GM18907 (cell line): Measurements from ENCODE around the gene TREX2.
"Not testable (repeated sequence)": the region's sequence is repeated elsewhere in the genome, so short reads cannot be mapped to it uniquely, and the experiment has no call there.

ENCODE experiments used
- ATAC-seq: cut with Tn5 transposase; IDR thresholded peaks from one replicate; pipeline ENCODE4 v1.9.1; 2021; ENCODE audit warnings: mild to moderate bottlenecking, moderate library complexity; ENCODE audit not compliant: unreplicated experiment

The TREX2 gene

DNA sequence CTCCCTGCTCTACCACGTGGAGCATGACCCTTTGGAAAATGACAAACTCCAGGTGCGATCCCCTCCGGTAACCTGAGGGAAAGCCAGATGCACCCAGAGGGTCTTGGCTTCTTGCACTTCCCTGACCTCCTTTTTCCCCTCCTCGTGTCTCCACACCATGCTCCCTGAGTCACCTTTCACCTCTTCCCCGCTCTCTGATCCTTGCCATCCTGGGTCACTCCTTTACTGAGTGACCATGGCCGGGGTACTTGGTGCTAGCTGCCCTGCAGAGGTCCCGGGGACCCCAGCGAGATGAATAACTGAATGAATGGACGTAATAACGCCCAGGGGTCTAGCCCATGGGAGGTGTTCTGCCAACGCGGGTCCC lies 35.0 kb downstream of the TREX2 start:
- no peak for ATAC-seq

DNA sequence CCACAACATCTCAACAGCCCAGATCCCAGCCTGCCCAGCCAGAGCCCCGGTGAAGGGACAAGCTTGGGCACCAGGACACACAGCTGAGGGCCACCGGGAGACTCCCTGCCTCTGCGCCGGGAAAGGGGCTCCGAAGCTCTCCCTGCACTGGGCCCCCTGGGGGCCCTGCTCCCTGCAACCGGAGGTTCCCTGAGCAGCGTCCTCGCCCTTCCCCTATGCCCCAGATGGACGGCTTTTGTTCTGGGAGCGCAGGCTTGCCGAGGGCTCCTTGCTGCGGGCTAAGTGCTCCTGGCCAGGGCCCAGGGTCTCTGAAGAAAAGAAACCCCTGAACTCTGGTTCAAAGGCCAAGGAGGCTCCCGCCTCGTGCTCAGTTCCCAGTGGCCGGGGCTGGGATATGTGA lies 35.5 kb downstream of the TREX2 start:
- no peak for ATAC-seq

DNA sequence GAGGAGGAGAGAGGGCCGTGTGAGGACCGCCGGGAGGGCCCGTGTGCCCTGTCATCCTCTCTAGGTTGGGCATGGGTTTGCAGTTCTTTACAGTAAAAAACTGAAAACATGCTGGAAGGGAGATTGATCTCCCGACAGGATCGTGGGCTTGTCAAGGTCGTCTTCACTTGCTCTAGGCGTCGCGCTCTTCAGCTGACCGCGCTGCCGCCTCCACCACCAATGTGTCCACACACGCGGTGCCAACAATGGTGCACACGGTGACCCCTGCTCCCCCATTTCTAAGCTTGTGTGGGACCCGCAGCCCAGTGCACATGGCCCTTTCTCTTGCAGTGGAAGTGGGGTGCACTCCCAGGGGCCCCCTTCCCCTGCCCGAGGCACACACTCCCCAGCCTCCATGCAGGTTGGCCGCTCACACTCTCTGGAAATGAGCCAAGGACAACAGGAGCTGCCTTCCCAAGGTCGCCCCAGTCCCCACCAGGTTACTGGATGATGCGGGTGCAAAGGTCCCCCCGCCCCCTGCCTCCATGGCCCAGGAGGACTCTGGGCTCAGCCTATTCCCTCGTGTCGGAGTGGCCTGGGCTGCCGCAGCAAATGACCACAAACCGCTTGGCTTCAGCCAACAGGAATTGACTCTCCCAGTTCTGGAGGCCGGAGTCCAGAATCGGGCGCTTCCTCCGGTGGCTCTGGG lies 36.3 kb downstream of the TREX2 start:
- ATAC-seq, result no peak

DNA sequence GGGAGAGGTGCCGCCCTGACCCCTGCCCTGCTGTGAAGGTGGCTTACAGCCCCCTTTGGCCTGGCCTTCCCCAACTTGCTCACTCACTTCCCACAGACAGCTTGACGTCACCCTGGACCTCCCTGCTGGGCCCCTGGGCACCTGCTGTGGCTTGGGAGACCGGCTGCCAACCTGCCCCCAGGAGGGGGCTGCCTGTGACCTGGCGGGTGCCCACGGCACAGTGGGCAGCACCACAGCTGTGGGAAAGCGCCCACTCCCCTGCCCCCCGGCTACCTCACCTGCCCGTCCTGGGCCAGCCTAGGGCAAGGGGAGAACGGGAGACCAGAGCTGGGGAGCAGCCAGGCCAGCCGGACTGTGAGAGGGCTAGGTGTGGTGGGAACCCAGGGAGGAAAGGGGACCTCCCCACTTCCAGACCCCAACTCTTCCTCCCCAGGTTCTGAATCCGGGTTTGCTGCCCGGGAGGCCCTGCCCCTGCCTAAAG lies 36.9 kb downstream of the TREX2 start:
- ATAC-seq, result no peak

DNA sequence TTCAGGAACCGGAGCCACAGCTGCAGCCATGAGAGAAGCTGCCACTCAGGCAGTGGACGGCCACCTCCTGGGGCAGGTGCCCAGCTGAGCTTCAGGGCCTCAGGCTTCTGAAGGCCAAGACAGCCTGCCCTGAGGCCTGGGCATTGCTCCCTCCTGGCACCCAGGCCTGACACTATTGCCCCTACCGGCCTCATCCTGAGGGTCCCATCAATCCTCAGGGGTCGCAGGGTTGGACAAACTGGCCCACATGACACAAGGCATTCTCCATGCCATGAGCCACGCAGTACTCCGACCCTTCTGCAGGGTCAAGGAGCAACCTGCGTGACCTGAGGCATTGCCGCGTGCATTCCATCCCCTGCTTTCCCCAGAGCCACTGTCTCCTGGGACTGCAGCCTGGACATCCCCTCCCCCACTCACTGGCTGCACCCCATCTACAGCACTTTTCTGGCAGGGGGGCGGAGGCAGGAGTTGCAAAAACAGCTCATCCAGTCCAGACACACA lies 37.6 kb downstream of the TREX2 start:
- ATAC-seq, result no peak

DNA sequence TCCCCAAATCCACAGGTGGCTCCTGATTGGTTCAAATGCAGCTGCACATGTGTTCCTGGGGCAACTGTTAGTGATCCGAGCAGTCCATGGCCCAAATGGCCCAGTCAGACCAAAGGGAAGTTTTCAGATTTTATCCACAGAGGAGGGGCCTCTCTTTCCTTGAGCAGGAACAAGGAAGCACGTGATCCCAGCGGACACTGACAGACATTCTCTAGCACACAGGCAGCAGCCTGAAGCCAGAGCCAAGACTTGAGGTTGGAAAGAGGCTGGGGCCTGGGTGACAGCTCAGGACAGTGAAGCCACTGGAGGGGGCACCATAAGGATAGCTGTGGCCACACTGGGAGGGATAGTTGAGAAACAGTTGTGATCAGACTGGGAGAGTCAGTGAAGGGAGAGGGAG lies 38.1 kb downstream of the TREX2 start:
- ATAC-seq, result no peak

DNA sequence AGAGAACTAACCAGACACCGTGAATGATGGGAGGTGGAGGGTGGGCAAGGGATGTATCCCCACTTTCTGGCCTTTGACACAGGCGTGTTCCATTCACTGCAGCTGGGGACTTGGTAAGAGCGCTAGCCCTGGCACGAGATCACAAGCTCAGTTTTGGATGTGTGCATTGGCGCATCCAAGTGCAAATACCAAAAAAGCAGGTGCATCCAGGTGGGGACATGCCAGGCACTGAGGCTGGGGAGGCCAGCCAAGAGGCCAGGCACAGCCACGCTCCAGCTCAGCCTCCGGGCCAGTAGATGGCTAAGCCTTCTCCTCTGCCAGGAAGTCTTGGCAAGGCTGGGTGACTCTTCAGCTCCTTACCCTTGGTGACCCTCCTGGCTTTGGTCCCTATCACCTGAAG lies 39.0 kb downstream of the TREX2 start:
- no peak for ATAC-seq

DNA sequence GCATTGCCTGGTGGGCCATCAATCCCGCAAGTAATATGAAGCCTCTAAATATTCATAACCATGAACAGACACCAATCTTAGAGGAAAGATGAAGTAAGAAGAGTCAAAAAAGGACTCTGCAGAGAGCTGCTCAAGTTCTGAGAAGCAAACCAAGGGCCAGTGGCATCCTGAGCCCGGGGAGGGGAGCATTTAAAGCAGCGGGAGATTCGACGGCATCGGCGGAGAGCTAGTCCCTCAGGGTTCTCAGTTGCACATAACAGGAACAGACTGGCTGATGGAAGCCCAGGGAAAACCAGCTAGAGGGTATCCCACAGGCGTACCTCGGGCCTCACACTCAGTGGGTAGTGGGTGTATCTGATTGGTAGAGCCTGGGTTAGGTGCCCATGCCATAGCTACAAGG lies 39.8 kb downstream of the TREX2 start:
- ATAC-seq, result no peak

DNA sequence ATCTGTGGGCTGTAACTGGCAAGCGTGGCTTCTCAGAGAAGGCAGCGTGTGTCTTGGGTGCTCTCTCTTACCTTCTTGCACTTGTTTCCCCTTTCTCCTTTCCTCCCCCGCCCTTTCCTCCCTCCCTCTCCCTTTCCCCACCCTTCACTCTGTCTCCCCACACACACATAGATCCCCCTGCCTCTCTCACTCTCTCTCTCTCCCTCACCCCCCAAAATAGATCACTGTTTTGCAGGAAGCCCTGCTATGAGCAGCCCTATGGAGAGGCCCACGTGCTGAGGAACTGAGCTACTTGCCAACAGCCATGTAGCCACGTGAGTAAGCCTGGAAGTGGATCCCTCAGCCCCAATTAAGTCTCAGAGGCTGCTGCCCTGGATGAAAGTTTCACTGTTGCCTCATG lies 40.4 kb downstream of the TREX2 start:
- no peak for ATAC-seq

DNA sequence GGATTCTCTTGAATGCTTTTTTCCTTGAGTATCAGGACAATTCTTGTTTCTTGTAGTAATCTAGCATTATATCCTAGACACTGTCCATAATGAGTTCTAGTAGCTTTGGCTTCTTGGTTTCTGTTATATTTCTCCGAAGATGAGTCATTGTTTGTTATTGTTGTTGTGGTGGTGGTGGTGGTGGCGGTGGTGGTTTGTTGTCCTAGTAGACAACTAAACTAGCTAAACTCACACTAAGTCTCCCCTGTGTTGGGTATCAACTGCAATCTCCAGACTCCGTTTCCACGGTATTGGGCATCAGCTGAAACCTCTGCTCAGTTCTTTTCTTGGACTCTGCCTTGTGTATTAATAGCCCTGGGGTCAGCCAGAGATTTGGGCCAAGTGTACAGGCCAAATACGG lies 41.5 kb downstream of the TREX2 start:
- not testable (repeated sequence) for ATAC-seq

DNA sequence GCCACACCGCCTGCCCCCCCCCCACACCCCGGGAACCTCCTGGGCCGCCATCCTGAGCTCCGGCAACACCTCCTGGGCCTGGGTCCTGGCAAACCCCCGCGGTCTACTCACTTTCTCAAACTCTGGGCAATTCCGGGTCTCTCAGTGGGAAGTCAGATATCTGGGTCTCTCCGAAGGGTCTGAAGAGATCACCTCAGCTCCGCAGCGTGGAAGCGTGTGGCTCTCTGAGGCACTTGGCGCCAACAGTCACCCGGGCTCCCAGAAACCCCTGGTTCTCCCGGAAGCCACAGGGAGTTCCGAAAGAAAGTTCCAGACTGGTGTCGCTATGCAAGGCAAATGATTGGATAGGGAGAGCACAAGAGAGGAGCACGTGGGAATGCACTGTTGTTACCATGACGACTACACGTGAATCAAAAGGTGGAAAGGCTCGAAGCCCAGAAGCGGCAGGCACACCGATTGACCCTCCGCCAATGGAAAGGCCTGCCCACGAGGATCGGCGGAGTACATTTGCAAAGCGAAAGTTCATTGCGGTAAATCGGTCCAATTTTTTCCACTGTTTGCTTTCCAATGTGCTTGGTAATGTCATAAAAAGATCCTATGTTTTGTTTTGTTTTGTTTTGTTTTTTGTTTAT lies 44.6 kb downstream of the TREX2 start, which contains the start of gene PNMA6E:
Gene PNMA6E, minus strand, starts transcription at position 218 of the 632 bp plus-strand sequence. CDS start 2,501 bp downstream, outside the sequence.
- no peak for ATAC-seq

DNA sequence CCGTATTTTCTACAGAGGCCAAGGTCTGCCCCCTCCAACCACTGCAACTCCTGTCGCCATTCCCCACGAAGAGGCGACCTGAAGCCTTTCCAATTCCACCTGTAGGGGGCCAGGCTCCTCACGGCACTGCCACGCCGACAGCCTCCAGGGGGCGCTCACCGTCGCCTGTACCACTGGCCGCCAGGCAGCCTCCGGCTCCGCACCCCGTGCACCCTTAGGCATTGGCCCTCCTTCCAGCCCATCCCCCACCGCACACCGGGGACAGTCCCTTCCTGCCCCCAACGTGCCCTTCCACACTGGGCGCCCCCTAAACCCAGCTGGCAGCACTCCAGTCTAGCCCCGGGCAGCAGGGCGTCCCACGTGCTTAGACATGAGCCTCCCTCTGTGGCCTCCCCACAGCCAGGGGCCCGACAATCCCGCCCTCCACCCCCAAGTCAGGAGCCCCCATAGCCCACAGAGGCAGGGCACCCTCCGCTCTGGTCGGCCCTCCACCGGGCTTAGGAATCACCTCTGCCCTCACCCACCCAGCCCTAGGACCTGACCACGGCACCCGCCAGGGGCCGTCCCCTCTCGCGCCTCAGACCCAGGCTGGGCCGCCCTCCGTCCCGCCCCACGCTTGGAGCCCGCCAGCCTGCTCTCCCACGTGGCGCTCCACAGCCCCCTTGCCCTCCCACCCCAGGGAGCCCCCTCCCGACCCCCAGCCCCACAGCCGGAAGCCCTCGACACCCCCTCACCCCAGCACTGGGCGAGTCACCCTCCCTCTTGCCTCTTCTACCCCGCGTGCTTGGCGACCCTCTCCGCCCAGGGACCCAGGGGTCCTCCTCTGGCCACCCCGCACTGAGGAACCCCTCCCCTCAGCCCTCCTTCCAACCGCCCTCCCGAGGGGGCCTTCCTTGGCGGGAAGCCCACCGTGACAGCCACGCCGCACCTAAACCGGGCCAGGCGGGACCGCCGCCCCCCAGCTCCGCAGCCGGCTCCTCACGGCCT lies 45.4 kb downstream of the TREX2 start:
- no peak for ATAC-seq

DNA sequence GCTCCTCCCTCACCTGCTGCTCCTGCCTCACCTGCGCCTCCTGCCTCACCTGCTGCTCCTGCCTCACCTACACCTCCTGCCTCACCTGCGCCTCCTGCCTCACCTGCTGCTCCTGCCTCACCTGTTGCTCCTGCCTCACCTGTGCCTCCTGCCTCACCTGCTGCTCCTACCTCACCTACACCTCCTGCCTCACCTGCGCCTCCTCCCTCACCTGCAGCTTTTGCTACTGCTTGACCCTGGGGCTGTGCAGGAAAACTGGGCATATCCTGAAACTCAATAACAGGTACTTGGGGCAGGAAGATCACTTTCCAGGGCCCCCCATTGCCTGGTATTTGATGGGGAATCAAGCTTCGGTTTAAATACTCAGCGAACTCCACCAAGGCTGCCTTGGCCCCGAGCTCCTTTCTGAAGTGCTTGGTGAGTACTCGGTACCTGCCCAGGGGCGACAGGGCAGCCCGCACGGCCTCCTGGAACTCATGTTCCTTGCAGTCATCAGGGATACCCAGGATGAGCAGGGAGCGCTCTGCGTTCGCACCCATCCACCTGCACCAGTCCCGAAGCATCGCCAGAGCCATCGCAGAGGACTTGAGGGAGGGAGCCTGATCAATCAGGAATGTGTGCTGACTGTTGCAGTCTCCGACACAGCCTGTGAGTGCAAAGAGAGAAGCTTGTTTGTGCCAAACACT lies 47.4 kb downstream of the TREX2 start:
- ATAC-seq, result no peak

DNA sequence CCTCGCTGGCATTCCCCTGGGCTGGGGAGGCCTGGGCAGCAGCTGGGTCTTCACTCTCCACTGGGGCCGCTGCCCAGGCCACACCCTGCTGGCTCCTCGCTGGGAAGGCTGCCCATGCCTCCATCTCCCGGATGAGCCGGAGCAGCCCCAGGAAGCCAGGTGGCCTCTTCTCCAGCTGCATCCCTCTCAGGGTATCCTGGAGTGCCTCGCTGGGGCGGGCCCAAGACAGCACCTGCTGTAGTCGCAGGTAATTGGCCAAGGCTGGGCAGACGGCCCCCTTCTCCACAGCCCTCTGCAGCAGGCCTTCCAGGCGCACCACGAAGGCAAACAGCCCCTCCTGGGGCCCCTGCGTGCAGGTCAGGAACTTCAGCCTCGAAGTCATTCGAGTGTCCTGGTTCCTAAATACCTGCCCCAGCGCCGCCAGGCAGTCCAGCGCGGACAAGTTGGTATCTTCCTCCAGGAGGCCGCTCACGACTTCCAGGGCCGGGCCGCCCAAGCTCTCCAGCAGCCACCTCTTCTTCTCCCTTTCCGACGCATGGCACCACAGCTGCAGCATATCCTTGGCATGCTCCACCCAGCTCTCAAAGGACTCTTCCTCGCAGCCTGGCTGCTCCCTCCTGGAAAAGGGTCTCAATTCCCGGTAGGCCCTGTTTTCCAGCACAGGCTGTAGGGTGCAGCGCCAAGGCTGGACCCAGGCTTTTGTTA lies 48.4 kb downstream of the TREX2 start:
- no peak for ATAC-seq

DNA sequence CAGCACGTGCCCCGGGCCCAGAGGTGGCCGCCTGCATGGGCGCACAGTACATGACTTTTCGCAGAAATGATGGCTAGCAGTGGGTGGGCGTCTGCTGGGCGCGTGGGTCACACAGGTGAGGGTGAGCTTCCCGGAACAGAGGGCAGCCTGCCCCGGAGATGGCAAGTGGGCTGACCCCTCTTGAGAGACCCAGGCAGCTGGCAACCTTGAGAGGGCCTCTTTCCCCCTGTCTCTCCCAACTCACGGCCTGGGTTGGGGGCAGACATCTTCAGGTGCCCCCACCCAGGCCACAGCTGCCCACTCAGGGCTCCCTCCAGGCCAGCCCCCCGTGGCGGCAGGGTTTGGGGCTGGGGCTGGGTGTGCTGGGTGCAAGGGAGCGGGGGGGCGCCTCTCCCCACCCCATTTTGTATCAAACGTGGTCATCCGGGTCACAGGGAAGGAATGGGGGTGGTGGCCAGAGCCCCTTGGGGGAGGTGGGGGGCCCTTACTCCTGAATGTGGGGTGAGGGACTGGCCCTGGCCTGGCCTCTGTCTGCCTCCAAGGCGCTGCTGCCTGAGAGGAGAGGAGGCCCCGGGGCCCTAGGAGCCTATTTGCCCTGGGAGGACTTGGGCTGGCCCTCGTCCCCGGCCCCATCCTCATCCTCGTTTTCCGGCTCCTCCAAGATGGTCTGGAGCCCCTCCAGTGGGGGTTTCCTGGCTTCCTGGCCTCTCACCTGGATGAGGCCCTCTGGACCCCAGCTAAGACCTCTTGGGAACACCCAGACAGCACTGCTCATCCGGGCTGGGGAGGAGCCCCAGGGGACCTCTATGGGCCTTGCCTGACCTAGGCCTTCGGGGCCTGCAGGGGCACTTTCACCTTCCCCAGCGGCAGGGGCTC lies 49.3 kb downstream of the TREX2 start:
- ATAC-seq, result no peak

DNA sequence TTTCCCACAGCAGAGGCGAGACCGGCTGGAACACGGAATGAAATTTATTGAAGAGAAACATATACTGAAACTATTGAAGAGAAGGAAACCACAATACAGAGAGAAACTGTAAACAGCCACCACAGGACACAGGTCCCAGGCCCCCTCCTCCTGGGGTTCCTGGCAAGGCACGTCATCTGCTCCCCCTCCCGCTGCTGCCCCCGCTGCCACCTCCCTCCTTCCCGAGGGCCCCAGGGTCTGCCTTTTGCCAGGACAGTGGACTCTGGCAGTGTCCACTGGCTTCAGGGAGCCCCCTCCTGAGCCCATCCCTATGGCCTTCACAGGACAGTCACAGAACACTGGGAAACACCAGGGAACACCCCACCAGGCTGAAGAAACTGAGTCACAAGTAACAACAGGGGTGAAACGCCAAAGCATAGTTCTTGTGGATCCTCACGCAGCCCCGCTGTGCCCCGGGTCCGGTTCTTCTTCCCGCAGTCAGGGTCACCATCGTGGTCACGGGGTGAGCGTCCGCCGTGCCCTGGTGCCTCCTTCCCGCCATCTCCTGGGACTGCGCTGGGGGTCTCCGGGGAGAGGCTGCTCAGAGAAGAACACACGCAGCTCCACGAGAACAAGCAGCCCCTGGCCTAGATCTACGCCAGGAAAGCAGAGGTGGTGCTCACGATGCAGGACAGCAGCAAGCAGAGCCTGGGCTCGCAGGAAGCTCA lies 50.1 kb downstream of the TREX2 start:
- no peak for ATAC-seq

DNA sequence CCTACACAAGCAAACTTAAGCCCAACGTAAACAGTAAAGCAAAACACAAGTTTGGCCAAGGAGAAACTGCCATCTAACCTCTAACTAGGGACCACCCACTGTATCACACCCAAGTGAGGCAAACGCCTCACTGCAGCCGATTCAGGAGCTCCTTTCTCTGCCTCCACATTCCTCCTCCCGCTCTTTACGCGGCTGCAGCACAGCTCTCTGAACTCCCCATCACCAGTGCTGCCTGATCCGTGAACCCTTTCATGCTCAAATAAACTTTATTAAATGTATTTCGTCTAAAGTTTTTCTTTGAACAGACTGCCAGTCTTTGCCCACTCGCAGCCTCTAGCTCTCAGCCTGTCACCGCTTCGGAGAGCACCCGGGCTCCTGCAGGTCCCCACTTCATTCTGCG lies 51.2 kb downstream of the TREX2 start:
- no peak for ATAC-seq
